NCI-H2196 treated with DMSO at 0.1 percent for 48 hours (cell line): ENCODE measurements around the gene ANO9.

ENCODE experiments used
- DNase-seq: peaks from one replicate; lab custom pipeline; 2025; ENCODE audit not compliant: unreplicated experiment; lab: John Stamatoyannopoulos, UW

Gene ANO9

GRCh38 chr11:372809-373715 is 68.7 kb downstream of the ANO9 start:
- DNase-seq: no peak

DNA sequence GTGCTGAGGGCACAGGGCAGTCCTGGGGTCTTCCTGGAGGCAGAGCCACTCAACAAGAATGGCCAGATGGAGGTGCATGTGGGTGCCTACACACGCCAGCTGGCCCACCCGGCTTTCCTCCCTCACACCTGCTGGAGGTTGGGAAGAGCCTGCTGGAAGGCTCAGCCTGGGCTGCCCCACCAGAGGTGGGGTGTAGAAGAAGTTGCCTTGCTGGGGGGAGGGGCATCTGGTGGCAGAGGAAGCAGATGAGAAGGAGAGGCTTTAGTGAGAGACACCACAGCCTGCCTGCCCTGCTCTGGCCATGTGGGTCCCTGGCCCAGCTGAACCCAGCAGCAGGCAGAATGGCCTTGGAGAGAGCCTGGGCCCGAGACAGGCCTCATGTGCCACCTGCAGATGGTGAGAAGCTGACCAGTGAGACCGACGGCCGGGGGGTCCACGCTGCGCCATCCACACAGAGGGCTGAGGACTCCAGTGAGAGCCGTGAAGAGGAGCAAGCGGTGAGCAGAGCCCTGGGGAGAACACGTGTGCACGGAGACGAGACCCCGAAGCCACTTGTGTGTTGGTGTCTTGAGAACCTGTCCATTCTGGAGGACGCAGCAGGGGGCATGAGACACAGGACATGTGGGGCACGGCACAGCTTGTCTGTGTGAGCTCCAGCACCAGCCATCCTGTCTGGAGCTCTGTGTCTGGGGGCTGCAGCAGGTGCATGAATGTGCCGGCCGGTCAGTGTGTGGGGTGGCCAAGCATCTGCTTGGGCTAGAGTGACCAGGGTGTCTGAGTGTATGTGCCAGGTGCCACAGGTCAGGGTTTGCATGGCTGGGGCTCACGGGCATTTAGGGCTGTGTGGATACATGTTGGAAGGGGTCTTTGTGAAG is 69.9 kb downstream of the ANO9 start:
- DNase-seq: no peak

DNA sequence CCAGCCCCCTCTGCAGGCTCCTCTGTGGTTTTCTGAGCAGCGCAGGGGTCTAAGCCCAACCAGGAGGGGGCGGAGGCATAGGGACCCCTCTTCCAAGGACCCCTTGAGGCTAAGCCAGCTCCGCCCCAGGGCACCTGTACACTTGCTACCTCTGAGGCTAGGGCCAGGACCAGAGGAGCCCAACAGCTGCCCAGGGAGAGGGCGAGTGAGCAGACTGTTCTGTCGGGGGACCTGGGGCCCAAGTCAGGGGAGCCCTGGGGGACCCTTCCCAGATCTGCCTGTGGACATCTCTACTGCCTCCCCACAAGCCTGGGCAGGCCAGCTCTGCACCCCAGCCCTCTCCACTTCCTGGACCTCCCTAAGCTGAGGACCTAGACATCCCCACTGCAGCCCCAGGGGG is 70.8 kb downstream of the ANO9 start:
- DNase-seq: no peak

- no peak for DNase-seq
These were observed 71.5 kb downstream of the ANO9 start for GRCh38 chr11:370070-370941.

DNA sequence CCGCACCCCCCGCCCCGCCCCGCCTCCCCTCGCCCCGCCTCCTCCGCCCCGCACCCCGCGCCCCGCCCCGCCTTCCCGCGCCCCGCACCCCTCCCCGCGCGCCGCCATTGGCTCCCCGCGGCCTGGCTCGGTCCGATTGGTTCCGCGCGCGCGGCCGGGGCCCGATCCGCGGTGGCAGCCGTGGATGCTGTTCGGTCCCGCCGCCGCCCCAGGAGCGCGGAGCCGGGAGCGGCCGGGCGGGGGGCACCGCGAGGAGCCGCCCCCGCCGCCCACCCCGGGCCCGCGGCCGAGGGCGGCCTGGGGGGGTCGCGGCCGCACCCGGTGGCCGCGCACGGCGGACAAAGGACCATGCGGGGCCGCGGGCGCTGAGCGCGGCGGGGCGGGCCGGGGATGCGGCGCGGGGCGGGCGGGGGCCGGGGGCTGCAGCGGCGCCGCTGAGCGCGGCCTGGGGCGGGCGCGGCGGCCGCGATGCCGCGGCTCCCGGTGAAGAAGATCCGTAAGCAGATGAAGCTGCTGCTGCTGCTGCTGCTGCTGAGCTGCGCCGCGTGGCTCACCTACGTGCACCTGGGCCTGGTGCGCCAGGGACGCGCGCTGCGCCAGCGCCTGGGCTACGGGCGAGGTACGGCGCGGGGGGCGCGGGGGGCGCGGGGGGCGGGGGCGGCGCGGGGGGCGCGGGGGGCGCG is 72.3 kb downstream of the ANO9 start, which contains the start of gene B4GALNT4:
TSS of gene B4GALNT4 (plus strand) at position 164 of the 683 bp plus-strand sequence. CDS start at position 469, 305 bp downstream.
- peak; percentile 19 for DNase-seq

GRCh38 chr11:368414-369335 is 73.1 kb downstream of the ANO9 start:
- no peak for DNase-seq

- DNase-seq: no peak
These were observed 73.8 kb downstream of the ANO9 start for GRCh38 chr11:367956-368413.
